ENCODE results near the gene SLC24A1.

Gene SLC24A1

GRCh38 chr15:65651831-65652749 is 30.4 kb downstream of the SLC24A1 start:
- DNase-seq (ENCODE audit: low read depth in 2 of 2, low spot score in 1 of 2) = no peak

GRCh38 chr15:65653341-65653740 is 31.6 kb downstream of the SLC24A1 start:
- DNase-seq (ENCODE audit: low read depth in 2 of 2, low spot score in 1 of 2) = no peak

- no peak for DNase-seq (ENCODE audit: low read depth in 2 of 2, low spot score in 1 of 2)
Measured at GRCh38 chr15:65653801-65654521, 32.2 kb downstream of the SLC24A1 start.

- DNase-seq (ENCODE audit: low read depth in 2 of 2, low spot score in 1 of 2) = no peak
Measured at GRCh38 chr15:65655026-65655425, 33.3 kb downstream of the SLC24A1 start.

DNA sequence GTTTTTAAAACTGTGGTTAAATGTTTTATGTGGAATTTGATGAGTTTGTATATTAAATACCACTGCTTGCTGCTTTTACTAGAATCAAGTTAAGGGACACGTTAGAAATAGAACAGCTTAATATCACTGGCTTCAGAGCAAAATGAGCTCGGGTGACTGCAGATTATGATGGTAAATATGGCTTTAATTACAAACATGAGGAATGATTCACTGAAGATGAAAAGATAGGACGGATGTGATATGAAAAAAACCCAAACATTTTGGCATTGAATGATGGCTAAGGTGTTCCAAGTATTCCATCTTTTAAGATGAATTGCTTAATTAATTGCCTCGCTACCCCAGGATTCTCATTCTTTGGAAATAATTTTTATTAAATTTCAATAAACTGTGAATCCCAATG is 33.7 kb downstream of the SLC24A1 start:
- no peak for DNase-seq (ENCODE audit: low read depth in 2 of 2, low spot score in 1 of 2)

DNA sequence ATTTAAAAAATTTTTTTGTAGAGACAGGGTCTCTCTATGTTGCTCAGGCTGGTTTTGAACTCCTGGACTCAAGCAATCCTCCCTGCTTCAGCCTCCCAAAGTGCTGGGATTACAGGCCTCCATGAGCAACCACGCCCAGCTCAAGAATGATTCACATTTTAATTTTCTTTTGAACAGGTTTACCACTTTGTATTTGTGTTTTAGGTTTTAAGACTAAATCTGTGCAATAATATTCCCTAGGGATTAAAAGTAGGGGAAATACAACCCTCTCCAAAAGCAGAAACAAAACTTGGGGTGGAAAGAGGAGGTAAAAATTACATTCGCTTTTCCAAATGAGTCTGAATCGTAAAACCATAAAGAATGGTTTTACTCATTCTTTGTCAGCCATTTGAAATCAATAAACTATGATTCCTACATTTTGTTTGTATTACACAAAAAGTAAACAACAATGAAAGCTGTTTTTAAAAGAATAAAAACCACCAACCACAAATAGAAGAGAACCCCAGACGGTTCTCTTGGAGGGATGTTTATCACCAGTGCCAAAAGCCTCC is 37.8 kb downstream of the SLC24A1 start:
- DNase-seq (ENCODE audit: low read depth in 2 of 2, low spot score in 1 of 2) = no peak

GRCh38 chr15:65660927-65661326 is 39.2 kb downstream of the SLC24A1 start:
- no peak for DNase-seq (ENCODE audit: low read depth in 2 of 2, low spot score in 1 of 2)

DNA sequence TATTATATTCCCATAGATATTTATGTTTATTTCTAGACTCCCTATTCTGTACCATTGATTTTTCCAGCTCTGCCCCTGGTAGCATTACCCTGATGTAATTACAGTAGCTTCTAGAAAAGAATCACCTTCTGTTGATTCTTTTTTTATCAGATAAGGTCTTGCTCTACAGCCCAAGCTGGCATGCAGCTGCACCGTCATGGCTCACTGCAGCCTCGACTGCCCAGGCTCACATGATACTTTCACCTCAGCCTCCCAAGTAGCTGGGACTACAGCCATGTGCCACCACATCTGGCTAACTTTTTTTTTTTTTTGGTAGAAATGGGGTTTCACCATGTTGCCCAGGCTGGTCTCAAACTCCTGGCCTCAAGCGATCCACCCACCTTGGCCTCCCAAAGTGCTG is 41.8 kb downstream of the SLC24A1 start:
- no peak for DNase-seq (ENCODE audit: low read depth in 2 of 2, low spot score in 1 of 2)

DNA sequence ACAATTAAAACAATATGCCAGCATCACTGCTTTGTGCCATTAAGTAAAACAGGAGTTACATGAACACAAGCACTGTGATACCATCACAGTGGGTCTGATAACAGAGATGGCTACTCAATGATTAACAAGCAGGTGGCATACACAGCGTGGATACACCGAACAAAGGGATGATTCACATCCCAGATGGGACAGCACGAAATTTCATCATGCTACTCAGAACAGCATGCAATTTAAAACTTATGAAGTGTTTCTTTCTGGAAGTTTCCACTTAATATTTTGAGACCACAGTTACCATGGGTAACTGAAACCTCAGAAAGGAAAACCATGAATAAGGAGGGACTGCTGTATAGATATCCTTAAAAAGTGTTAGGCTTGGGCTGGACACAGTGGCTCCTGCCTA is 44.5 kb downstream of the SLC24A1 start:
- no peak for DNase-seq (ENCODE audit: low read depth in 2 of 2, low spot score in 1 of 2)

DNA sequence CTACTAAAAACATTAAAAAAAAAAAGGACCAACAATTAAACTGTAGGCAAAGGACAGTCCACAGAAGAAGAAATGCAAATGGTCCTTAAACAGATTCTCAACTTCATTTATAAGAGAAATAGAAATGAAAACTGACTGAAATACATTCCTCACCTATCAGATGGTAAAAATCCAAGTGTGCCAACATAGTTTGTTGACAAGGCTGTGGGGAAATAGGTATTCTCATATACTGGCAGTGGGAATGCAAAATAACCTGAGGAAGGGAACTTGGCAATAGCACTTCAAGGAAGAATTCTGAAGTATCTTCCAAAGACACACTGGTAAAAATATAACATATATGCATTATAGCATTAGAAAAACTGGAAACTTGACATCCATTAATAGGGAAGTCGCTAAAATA is 53.8 kb downstream of the SLC24A1 start:
- DNase-seq (ENCODE audit: low read depth in 2 of 2, low spot score in 1 of 2) = no peak

DNA sequence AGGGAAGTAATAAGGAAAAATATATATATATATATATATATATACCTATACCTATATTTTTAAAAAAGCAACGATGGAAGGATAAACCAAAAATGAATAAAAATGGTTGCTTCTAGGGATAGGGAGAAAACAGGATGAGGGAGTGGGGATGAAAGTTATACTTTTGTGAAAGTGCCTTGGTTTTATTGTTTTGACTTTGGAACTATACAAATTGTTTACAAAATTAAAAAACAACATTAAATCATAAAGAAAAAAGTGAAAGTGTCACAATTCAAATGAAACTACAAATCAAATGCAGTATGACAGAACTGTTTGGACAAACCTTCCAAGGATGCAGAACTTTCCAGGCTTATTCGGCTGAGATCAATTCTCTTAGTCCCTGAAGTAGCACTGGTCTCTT is 54.4 kb downstream of the SLC24A1 start:
- DNase-seq (ENCODE audit: low read depth in 2 of 2, low spot score in 1 of 2) = no peak

DNA sequence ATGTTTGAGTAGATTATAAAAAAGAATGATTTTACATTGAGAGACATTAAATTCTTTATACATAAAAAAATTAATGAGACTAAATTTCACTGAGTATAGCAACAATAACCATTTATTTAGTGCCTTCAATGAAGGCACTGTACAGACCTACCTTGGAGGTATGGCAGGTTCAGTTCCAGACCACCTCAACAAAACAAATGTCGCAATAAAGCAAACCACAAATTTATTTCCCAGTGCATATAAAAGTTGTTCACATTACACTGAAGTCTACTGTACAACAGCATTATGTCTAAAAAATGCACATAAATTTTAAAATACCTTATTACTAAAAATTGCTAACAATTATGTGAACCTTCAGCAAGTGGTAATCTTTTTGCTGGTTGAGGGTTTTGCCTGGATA is 58.8 kb downstream of the SLC24A1 start:
- no peak for DNase-seq (ENCODE audit: low read depth in 2 of 2, low spot score in 1 of 2)

GRCh38 chr15:65682404-65682911 is 60.7 kb downstream of the SLC24A1 start:
- no peak for DNase-seq (ENCODE audit: low read depth in 2 of 2, low spot score in 1 of 2)

DNA sequence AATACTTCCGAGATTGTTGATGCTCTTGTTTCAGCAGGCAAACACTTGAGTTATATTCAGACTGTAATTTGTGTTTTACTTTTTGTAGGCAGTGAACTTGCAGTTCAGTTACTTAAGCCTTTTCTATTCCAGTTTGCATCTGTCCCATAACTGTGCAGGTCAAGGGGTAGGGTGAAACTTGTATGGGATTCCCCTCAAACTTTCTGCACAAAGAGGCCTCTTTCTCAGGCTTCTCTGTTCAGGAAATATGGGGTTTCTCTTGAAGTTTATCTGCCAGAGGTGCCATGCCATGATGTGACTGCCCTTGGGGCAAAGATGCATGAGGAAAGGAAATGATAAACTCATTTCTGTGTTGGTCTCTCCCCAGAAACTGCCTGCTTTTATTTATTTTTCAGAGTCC is 66.7 kb downstream of the SLC24A1 start:
- DNase-seq (ENCODE audit: low read depth in 2 of 2, low spot score in 1 of 2) = no peak

DNA sequence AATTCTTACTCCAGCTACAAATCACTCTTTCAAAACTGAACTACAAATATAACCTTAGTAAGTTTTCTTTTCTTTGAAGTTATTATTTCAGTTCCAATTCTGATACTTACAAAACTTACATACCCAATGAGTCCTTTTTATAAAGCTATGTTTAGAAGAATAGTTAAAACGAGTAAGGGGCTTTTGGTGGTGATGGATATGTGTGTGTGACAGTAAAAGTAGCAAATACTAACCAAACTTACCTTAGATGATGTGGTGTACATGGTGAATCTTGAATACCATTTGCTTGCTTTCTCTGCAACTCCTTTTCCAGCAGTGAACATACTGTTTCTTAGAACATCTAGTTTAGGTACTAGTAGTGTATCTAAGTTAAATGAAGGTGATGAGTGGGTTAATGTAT is 68.4 kb downstream of the SLC24A1 start:
- no peak for DNase-seq (ENCODE audit: low read depth in 2 of 2, low spot score in 1 of 2)

GRCh38 chr15:65690778-65691177 is 69.0 kb downstream of the SLC24A1 start:
- no peak for DNase-seq (ENCODE audit: low read depth in 2 of 2, low spot score in 1 of 2)

- DNase-seq (ENCODE audit: low read depth in 2 of 2, low spot score in 1 of 2) = no peak
Measured at GRCh38 chr15:65695081-65695480, 73.3 kb downstream of the SLC24A1 start.
